Measurements from ENCODE around the gene STRN3. TPM values are rescaled to one million over a fixed set of nuclear protein-coding genes. Genes with fewer than 3 reads are reported as not detected.
"Not testable (repeated sequence)": the region's sequence is repeated elsewhere in the genome, so short reads cannot be mapped to it uniquely, and the experiment has no call there.

The STRN3 gene
- total and polyA plus RNA-seq, 9 donors = 11.5 to 43.0 (median 32.4) TPM

DNA sequence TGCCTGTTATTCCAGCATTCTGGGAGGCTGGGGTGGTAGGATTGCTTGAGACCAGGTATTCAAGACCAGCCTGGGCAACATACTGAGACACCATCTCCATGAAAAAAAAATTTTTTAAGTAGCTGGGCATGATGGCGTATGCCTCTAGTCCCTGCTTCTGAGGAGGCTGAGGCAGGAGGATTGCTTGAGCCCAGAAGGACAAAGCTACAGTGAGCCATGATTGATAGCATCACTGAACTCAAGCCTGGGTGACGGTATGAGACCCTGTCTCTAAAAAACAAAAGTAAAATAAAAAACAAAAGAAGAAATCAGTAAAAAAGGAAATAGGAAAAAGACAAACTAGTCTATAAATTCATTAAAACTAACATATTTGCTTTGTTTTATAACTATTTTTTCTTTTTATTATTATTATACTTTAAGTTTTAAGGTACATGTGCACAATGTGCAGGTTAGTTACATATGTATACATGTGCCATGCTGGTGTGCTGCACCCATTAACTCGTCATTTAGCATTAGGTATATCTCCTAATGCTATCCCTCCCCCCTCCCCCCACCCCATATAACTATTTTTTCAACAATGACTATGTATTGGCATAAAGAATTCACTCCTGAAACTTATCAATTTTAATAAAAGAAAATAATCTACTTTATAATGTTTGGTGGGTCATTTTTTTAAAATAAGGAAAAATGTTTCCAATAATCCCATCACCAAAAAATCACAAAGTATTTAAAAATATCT is 16.2 kb downstream of the STRN3 start:
- no peak overlapping the region for H3K27ac ChIP-seq
- H3K4me1 ChIP-seq (ENCODE audit: insufficient read depth) = peaks cover 1% of the 10 kb centered on the region
- H3K9me3 ChIP-seq = no peaks in the 10 kb centered on the region
- no peak overlapping the region for H3K4me3 ChIP-seq
- WGBS, 3 donors = 91 to 93% (median 92%) methylated on average over 3 of the region's 3 CpGs
- no peaks in the 10 kb centered on the region for H3K36me3 ChIP-seq
- DNase-seq = no peak
- H3K27me3 ChIP-seq = no peaks in the 10 kb centered on the region
- TF ChIP-seq, protein P1, sequence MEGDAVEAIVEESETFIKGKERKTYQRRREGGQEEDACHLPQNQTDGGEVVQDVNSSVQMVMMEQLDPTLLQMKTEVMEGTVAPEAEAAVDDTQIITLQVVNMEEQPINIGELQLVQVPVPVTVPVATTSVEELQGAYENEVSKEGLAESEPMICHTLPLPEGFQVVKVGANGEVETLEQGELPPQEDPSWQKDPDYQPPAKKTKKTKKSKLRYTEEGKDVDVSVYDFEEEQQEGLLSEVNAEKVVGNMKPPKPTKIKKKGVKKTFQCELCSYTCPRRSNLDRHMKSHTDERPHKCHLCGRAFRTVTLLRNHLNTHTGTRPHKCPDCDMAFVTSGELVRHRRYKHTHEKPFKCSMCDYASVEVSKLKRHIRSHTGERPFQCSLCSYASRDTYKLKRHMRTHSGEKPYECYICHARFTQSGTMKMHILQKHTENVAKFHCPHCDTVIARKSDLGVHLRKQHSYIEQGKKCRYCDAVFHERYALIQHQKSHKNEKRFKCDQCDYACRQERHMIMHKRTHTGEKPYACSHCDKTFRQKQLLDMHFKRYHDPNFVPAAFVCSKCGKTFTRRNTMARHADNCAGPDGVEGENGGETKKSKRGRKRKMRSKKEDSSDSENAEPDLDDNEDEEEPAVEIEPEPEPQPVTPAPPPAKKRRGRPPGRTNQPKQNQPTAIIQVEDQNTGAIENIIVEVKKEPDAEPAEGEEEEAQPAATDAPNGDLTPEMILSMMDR (IDR thresholded peaks at IDR 0.05) = no peak
- TF ChIP-seq POLR2A (IDR thresholded peaks at IDR 0.05) (no peak), EP300 (IDR thresholded peaks at IDR 0.05) (no peak)
- intact Hi-C loops (cut with DNase I) = no loop called here

DNA sequence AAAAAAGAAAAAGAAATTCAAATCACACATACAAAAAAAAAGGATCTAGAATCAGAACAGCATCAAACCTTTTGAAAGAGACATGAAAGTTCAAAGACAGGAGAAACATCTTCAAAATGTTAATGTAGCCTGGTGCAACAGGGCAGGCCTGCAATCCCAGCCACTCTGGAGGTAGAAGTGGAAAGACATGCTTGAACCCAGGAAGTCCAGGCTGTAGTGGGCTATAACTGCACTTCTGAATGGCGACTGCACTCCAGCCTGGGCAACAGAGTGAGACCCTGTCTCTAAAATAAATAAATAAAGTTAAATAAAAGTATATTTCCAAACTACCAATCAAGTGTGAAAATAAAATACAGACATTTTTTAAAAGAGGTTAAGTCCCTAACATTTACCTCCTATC is 19.5 kb downstream of the STRN3 start:
- TF ChIP-seq, protein P1 (IDR thresholded peaks at IDR 0.05) = no peak
- no peak for TF ChIP-seq POLR2A (IDR thresholded peaks at IDR 0.05)
- TF ChIP-seq EP300 (IDR thresholded peaks at IDR 0.05) = no peak
- 95 to 98% (median 98%) methylated on average over 1 of the region's 1 CpG for WGBS, 3 donors
- no peak for DNase-seq
- H3K36me3 ChIP-seq = no peaks in the 10 kb centered on the region
- H3K27ac ChIP-seq = no peak overlapping the region
- H3K4me3 ChIP-seq = no peak overlapping the region
- peaks cover 1% of the 10 kb centered on the region for H3K4me1 ChIP-seq (ENCODE audit: insufficient read depth)
- H3K27me3 ChIP-seq = no peaks in the 10 kb centered on the region
- intact Hi-C loops (cut with DNase I) = no loop called here
- no peaks in the 10 kb centered on the region for H3K9me3 ChIP-seq

DNA sequence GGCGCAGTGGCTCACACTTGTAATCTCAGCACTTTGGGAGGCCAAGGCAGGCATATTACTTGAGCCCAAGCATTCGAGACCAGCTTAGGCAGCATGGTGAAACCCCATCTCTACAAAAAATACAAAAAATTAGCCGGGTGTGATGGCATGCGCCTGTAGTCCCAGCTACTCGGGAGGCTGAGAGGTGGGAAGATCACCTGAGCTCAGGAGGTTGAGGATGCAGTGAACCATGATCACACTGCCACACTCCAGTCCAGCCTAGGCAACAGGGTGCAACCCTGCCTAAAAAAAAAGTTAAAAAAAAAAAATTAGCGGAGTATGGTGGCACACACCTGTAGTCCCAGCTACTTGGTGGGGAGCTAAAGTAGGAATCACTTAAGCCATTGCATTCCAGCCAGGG is 22.2 kb downstream of the STRN3 start:
- H3K27ac ChIP-seq; H3K4me1 ChIP-seq (ENCODE audit: insufficient read depth); H3K27me3 ChIP-seq; DNase-seq; H3K36me3 ChIP-seq; H3K9me3 ChIP-seq; H3K4me3 ChIP-seq; intact Hi-C loops (cut with DNase I): not testable (repeated sequence)
- 88 to 97% (median 96%) methylated on average over 6 of the region's 6 CpGs for WGBS, 3 donors

DNA sequence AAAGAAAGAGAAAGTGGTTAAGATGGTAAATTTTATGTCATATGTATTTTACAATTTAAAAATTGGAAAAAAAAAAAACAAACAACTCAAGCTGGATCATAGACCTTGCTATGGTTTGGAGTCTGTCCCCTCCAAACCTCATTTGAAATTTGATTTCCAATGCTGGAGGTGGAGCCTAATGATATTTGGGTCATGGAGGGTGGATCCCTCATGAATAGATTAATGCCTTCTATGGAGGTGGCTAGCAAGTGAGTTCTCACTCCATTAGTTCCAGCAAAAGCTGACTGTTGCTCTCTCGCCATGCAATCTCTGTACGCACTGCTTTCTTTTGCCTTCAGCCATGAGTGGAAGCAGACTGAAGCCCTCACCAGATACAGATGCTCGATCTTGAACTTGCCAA is 22.9 kb downstream of the STRN3 start:
- no peaks in the 10 kb centered on the region for H3K4me1 ChIP-seq (ENCODE audit: insufficient read depth)
- H3K36me3 ChIP-seq = no peaks in the 10 kb centered on the region
- no peak overlapping the region for H3K27ac ChIP-seq
- no peak overlapping the region for H3K4me3 ChIP-seq
- no peak for DNase-seq
- H3K27me3 ChIP-seq = no peaks in the 10 kb centered on the region
- WGBS, 3 donors = 94 to 98% (median 95%) methylated on average over 3 of the region's 3 CpGs
- intact Hi-C loops (cut with DNase I) = no loop called here
- H3K9me3 ChIP-seq = no peaks in the 10 kb centered on the region
- TF ChIP-seq, protein P1 (IDR thresholded peaks at IDR 0.05) = no peak
- TF ChIP-seq EP300 (IDR thresholded peaks at IDR 0.05) (no peak), POLR2A (IDR thresholded peaks at IDR 0.05) (no peak)

DNA sequence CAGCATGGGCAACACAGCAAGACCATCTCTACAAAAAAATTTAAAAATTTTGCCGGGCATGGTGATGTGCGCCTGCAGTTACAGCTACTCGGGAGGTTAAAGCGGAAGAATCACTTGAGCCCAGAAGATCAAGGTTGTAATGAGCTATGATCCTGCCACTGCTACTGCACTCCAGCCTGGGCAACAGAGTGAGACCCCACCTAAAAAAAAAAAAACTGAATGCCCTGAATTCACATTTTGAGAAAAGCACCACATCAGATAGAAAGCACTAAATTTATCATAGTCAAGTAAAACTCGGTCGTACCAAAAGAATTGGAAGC is 24.9 kb downstream of the STRN3 start:
- H3K9me3 ChIP-seq = no peaks in the 10 kb centered on the region
- no peaks in the 10 kb centered on the region for H3K4me1 ChIP-seq (ENCODE audit: insufficient read depth)
- H3K36me3 ChIP-seq = no peaks in the 10 kb centered on the region
- TF ChIP-seq, protein P1 (IDR thresholded peaks at IDR 0.05) = no peak
- DNase-seq = no peak
- 80 to 96% (median 88%) methylated on average over 6 of the region's 6 CpGs for WGBS, 3 donors
- intact Hi-C loops (cut with DNase I) = no loop called here
- no peaks in the 10 kb centered on the region for H3K27me3 ChIP-seq
- no peak overlapping the region for H3K4me3 ChIP-seq
- H3K27ac ChIP-seq = no peak overlapping the region
